Measurements from ENCODE around the gene P4HA2.
"Not testable (repeated sequence)": the region's sequence is repeated elsewhere in the genome, so short reads cannot be mapped to it uniquely, and the experiment has no call there.

P4HA2 gene

GRCh38 chr5:132162945-132163344 lies 64.7 kb downstream of the P4HA2 start:
- no peak for TF ChIP-seq CTCF (conservative IDR thresholded peaks at IDR 0.05; ENCODE audit: control insufficient read depth, insufficient read depth, low read depth, low read length)
- no peak for DNase-seq (ENCODE audit: low read depth)
- no peak overlapping the region for H3K4me3 ChIP-seq (ENCODE audit: control insufficient read depth, low read depth, low read length)

GRCh38 chr5:132161574-132162326 lies 65.9 kb downstream of the P4HA2 start:
- not testable (repeated sequence) for DNase-seq (ENCODE audit: low read depth); H3K4me3 ChIP-seq (ENCODE audit: control insufficient read depth, low read depth, low read length)

GRCh38 chr5:132156413-132156812 lies 71.2 kb downstream of the P4HA2 start:
- TF ChIP-seq CTCF (conservative IDR thresholded peaks at IDR 0.05; ENCODE audit: control insufficient read depth, insufficient read depth, low read depth, low read length) = no peak
- no peak overlapping the region for H3K4me3 ChIP-seq (ENCODE audit: control insufficient read depth, low read depth, low read length)
- no peak for DNase-seq (ENCODE audit: low read depth)

- TF ChIP-seq CTCF (conservative IDR thresholded peaks at IDR 0.05; ENCODE audit: control insufficient read depth, insufficient read depth, low read depth, low read length) = no peak
- no peak for DNase-seq (ENCODE audit: low read depth)
- H3K4me3 ChIP-seq (ENCODE audit: control insufficient read depth, low read depth, low read length) = no peak overlapping the region
Measured at GRCh38 chr5:132150565-132150964, 77.1 kb downstream of the P4HA2 start.

- no peak overlapping the region for H3K4me3 ChIP-seq (ENCODE audit: control insufficient read depth, low read depth, low read length)
- TF ChIP-seq CTCF (conservative IDR thresholded peaks at IDR 0.05; ENCODE audit: control insufficient read depth, insufficient read depth, low read depth, low read length) = no peak
- no peak for DNase-seq (ENCODE audit: low read depth)
Measured at GRCh38 chr5:132147663-132148062, 80.0 kb downstream of the P4HA2 start.

GRCh38 chr5:132145326-132145725 lies 82.3 kb downstream of the P4HA2 start:
- not testable (repeated sequence) for H3K4me3 ChIP-seq (ENCODE audit: control insufficient read depth, low read depth, low read length)

GRCh38 chr5:132143148-132143547 lies 84.5 kb downstream of the P4HA2 start:
- TF ChIP-seq CTCF (conservative IDR thresholded peaks at IDR 0.05; ENCODE audit: control insufficient read depth, insufficient read depth, low read depth, low read length) = no peak
- no peak for DNase-seq (ENCODE audit: low read depth)
- H3K4me3 ChIP-seq (ENCODE audit: control insufficient read depth, low read depth, low read length) = no peak overlapping the region

More at GRCh38 chr5:132145326-132145725, 82.3 kb downstream of the P4HA2 start:
- DNase-seq (ENCODE audit: low read depth) = not testable (repeated sequence)

GRCh38 chr5:132142459-132142858 lies 85.2 kb downstream of the P4HA2 start:
- H3K4me3 ChIP-seq (ENCODE audit: control insufficient read depth, low read depth, low read length) = no peak overlapping the region

More at GRCh38 chr5:132142459-132142858, 85.2 kb downstream of the P4HA2 start:
- TF ChIP-seq CTCF (conservative IDR thresholded peaks at IDR 0.05; ENCODE audit: control insufficient read depth, insufficient read depth, low read depth, low read length) = no peak
- DNase-seq (ENCODE audit: low read depth) = no peak

All from fibroblast of mammary gland (primary cell).